Mucosa of gallbladder (tissue), 1 donor: ENCODE measurements around the gene ZNF616. TPM values are rescaled to one million over a fixed set of nuclear protein-coding genes. Genes with fewer than 3 reads are reported as not detected.
A peak's percentile ranks its signal among the peaks of the same experiment; 100 is the strongest.
"Not testable (repeated sequence)": the region's sequence is repeated elsewhere in the genome, so short reads cannot be mapped to it uniquely, and the experiment has no call there.

ENCODE experiments used
- DNase-seq: peaks from one replicate; pipeline ENCODE4 v3.0.0-alpha.2; 2020; ENCODE audit warnings: low spot score
- total RNA-seq: library from RNA; stranded (reverse); gene quantifications from one replicate; pipeline ENCODE4 v1.2.1, GENCODE V29; 2021
- donor health status: DM: no; HTN: no; CAD: no.

The ZNF616 gene
- total RNA-seq, 1 donor from 2014 or later, result 13.4 TPM

GRCh38 chr19:52110780-52111179, 29.0 kb downstream of the ZNF616 start:
- no peak for DNase-seq

- no peak for DNase-seq
Observed at GRCh38 chr19:52102782-52103181, 37.0 kb downstream of the ZNF616 start.

- DNase-seq, result no peak
Observed at GRCh38 chr19:52101866-52102562, 37.7 kb downstream of the ZNF616 start.

- peak; percentile 40 for DNase-seq
Observed at GRCh38 chr19:52099497-52100138, 40.1 kb downstream of the ZNF616 start.

GRCh38 chr19:52096416-52096815, 43.3 kb downstream of the ZNF616 start:
- not testable (repeated sequence) for DNase-seq

- peak; percentile 94 for DNase-seq
Observed at GRCh38 chr19:52095172-52096014, 44.3 kb downstream of the ZNF616 start, which contains the start of gene ZNF841. Gene ZNF841 (minus strand): TSS chr19:52095765. CDS start chr19:52084801, 10,964 bp downstream.

GRCh38 chr19:52094526-52095130, 45.1 kb downstream of the ZNF616 start:
- no peak for DNase-seq

GRCh38 chr19:52086481-52086880, 53.3 kb downstream of the ZNF616 start:
- no peak for DNase-seq

- no peak for DNase-seq
Observed at GRCh38 chr19:52070496-52070895, 69.2 kb downstream of the ZNF616 start.

GRCh38 chr19:52069653-52070052, 70.1 kb downstream of the ZNF616 start:
- no peak for DNase-seq

- DNase-seq, result no peak
Observed at GRCh38 chr19:52066258-52066863, 73.4 kb downstream of the ZNF616 start.

- no peak for DNase-seq
Observed at GRCh38 chr19:52065399-52065798, 74.3 kb downstream of the ZNF616 start.

Other genes starting within 250 kb of the ZNF616 start
- gene ZNF649, start 234.9 kb downstream of the ZNF616 start, total RNA-seq, result 13.9 TPM
- gene ZNF613, start 212.5 kb downstream of the ZNF616 start, total RNA-seq, result 7.9 TPM
- 12.8 TPM for gene ZNF350, start 153.1 kb downstream of the ZNF616 start, total RNA-seq
- 12.2 TPM for gene ZNF615, start 131.7 kb downstream of the ZNF616 start, total RNA-seq
- 8.7 TPM for gene ZNF614, start 111.6 kb downstream of the ZNF616 start, total RNA-seq
- 15.1 TPM for gene ZNF432, start 91.1 kb downstream of the ZNF616 start, total RNA-seq
- gene ZNF841, start 44.2 kb downstream of the ZNF616 start, total RNA-seq, result 25.5 TPM
- gene ZNF836, start 31.7 kb upstream of the ZNF616 start, total RNA-seq, result 16.7 TPM
- gene PPP2R1A, start 50.1 kb upstream of the ZNF616 start, total RNA-seq, result 286 TPM
- 17.4 TPM for gene ZNF766, start 129.6 kb upstream of the ZNF616 start, total RNA-seq
- gene ZNF480, start 157.2 kb upstream of the ZNF616 start, total RNA-seq, result 15.5 TPM
- 6.0 TPM for gene ZNF610, start 196.3 kb upstream of the ZNF616 start, total RNA-seq
- gene ZNF880, start 230.0 kb upstream of the ZNF616 start, total RNA-seq, result 18.6 TPM